GM18873 (cell line): ENCODE data around the gene LSR.

Experiments
- ATAC-seq: cut with Tn5 transposase; IDR thresholded peaks from one replicate; pipeline ENCODE4 v1.9.1; 2021; ENCODE audit warnings: mild to moderate bottlenecking, moderate library complexity, moderate number of reproducible peaks; ENCODE audit not compliant: unreplicated experiment, low FRiP score

LSR gene

GRCh38 chr19:35240327-35240726 lies 8.5 kb upstream of the LSR start:
- no peak for ATAC-seq

GRCh38 chr19:35241417-35241816 lies 7.4 kb upstream of the LSR start:
- no peak for ATAC-seq

- no peak for ATAC-seq
These were observed 2.2 kb upstream of the LSR start for GRCh38 chr19:35246466-35247092.

- ATAC-seq: no peak
These were observed 1.1 kb upstream of the LSR start for GRCh38 chr19:35247526-35248309.

DNA sequence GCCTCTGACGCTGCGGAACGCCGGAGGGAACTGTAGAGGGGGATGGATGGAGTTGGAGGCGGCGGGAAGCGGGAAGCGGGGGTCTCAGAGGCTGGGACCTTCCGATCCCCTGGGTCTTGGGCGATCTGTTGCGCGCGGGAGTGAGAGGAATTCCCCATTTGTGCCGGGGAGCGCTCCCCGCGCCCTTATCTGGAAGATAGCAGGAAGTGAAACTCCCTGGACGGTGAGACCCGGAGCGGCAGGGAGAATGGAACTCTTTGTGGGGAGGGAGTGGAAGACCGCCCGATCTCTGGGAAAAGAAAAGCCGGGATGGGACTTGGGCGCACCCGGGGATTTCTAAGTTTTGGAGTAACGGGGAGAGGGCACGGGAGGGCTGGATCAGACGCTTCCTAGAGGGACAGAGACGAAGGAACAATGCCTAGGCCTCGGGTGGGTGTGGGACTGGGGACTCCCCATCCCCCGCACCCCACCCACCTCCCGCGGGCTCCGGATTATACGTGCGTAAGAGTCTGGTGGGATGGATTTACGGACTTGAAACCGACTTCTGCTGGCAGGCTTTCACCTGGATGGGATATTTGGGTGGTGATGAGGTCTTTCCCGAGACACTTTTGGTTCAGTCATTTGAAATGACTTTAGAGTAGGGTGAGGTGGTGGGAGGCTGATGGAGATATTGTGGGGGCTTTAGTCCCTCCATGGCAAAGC lies 495 bp downstream of the LSR start:
- no peak for ATAC-seq

GRCh38 chr19:35249848-35250711 lies 1.3 kb downstream of the LSR start:
- ATAC-seq: no peak

GRCh38 chr19:35251456-35251855 lies 2.7 kb downstream of the LSR start:
- no peak for ATAC-seq

DNA sequence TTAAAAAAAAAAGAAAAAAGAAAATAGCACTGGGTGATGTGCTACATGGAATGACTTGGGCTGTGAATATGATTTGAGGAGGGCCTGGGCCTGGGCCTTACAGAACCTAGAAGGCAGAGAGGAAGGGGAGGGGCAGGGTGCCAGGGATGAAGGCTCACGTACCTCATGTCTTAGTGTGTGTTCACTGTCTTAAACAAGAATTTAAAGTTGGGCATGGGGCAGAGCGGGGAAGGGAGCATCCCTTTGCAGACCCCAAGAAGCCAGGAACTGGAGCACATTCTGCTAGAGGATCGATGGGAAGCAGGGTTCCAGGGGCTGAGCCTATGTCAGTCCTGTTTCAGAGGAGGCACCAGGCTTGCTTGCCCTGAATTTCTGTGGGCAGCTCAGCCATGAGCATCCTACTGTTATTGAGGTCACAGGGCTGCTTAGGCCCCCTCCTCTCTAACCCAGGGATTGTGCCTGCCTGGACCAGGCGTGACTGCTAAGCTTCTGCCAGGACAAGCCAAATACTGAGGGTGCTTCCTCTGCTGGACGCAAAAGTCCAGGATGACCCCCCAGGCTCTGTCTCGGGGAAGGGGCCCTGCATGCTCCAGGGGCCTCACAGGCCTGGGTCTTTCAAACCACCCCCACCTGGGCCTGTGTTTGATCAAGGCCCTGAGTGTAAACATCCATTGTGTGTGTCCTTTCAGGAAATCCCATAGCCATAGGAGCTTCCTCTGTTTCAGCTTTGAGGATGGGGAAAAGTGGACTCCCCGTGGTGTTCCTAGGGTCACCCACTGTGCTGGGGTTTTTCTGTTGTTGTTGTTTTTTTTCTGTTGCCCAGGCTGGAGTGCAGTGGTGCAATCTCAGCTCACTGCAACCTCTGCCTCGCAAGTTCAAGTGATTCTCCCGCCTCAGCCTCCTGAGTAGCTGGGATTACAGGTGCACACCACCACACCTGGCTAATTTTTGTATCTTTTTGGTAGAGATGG lies 4.8 kb downstream of the LSR start:
- ATAC-seq: no peak

GRCh38 chr19:35254341-35255297 lies 5.8 kb downstream of the LSR start:
- no peak for ATAC-seq

- ATAC-seq: no peak
These were observed 7.8 kb downstream of the LSR start for GRCh38 chr19:35256566-35256965.

GRCh38 chr19:35257113-35257461 lies 8.3 kb downstream of the LSR start:
- no peak for ATAC-seq

DNA sequence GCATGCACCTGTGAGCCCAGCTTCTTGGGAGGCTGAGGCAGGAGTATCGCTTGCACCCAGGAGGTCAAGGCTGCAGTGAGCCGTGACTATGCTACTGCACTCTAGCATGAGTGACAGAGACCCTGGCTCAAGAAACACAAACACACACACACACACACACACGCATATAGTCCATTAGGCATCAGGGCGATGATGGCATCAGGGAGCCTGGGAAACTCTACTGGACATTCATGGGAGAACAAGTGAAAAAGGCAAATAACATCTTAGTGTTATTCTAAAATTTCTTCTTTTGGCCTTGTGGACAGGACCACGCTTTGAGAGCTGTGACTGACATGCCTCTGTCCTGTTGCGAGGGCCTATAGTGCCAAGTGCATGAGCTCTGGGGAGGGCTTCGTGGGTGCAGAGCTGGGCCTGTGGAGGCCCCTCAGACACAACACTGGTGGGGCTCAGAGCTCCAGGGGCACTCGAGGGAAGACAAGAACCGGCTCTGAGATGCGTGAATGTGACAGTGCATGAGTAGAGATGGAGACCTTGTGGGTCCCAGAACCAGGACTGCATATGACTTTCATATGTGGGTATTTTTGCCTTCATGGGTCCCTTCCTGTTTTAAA lies 12.0 kb downstream of the LSR start:
- no peak for ATAC-seq

DNA sequence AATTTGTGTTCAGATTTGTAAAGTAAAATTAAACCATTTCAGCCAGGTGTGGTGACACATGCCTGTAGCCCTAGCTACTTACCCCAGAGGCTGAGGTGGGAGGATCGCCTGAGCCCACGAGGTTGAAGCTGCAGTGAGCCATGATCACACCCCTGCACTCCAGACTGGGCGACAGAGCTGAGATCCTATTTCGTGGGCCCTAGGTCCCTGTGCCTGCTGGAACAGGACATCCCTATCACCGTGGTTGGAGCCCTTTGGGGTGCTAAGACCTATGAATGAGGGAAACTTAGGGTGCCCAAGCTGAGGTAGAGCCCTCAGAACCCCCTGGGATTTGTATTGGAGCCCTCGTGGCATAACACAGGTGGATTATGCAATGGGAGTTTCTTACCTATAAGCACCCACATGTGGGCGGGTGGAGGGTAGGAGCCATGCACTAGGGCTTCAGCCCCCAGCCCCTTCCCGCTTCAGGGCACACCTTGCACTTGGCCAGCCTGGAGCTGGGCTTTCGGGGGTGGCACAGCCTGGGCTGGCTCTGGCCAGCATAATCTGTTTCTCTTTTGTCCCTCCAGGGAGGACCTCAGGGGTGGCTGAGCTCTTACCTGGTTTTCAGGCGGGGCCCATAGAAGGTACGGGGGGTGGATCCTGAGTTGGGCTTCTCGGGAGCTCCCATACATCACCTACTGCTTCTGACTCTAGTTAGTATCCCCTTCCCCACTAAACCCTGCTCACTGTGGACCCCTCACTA lies 12.7 kb downstream of the LSR start:
- ATAC-seq: no peak

DNA sequence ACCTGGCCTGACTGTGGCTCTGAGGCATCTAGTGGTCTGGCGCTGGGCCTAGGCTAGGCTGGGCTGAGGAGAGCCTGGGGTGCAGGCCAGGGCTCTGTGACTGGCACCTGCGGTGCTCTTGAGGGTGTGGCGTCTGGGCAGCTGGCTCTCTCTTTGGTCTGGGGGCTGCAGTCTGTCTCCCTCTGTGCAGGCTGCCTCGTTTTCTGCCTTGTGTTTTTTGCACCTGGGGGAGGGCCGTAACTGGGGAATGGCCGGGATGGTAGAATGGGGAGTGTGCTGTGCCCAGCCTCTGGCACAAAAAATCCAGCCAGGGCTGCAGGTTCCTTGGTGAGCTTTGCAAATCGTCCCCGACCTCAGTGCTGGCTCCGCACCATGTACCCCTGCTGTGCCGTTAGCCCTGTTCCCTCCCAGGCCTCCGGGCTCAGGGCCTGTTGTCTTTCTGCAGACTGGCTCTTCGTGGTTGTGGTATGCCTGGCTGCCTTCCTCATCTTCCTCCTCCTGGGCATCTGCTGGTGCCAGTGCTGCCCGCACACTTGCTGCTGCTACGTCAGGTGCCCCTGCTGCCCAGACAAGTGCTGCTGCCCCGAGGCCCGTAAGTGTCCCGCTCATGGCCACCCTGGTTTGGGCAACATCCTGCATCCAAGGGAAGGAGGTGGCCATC lies 13.4 kb downstream of the LSR start:
- no peak for ATAC-seq

DNA sequence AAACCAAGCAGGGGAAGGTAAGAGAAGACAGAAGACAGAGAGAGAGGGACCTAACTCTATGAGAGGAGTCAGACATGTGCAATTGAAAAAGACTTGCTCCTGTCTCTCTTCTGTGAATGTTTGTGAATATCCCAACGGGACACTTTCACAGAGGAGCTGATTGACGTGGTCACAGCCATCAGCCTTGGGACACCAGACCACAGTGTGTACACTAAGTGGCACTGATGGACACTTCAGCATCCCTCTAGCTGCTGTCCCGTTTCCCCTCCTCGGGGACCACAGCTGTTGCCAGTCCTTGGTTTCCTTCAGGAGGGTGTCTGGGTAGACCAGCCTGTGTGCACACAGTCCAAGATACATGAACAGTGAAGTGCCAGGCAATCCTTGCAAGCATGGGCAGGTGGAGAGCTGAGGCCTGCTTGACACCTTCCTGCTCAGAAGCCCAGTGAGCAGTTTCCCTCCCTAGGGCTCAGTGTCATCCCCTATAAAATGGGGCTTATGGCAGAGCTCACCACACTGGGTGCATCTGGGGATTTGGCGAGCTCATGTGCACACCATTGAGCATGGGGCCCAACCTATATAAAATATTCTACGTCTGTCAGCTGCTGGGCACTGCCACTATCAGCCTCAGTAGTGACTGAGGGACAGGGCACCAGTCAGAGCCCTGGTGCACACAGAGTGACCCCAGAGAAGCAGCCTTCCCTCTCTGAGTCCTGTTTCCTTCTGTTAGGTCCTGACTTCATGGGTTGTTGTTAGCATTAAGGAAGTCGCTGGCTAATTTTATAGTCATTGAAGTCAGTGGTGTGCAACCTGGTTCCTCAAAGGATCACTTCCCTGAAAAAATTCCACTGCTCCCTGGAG lies 15.7 kb downstream of the LSR start:
- ATAC-seq: no peak
